Measurements from ENCODE around the gene KCTD6.

- TF ChIP-seq POLR2A (IDR thresholded peaks at IDR 0.05; ENCODE audit: low read length) = no peak
- TF ChIP-seq GATA1 (IDR thresholded peaks at IDR 0.05; ENCODE audit: low read depth, low read length) = no peak
Measured at GRCh38 chr3:58464866-58465265, 27.0 kb upstream of the KCTD6 start.
